Colonic mucosa (tissue), 4 donors: ENCODE data around the gene SLMAP. TPM values are rescaled to one million over a fixed set of nuclear protein-coding genes. Genes with fewer than 3 reads are reported as not detected.

ENCODE experiments used
- DNase-seq: peaks from one replicate; pipeline ENCODE4 v3.0.0-alpha.2; 2020
- H3K27ac ChIP-seq: fragments of 200-600 bp; one replicate; pipeline ENCODE4 v1.8.0; 2021
- H3K27me3 ChIP-seq: fragments of 200-600 bp; one replicate; pipeline ENCODE4 v1.8.0; 2021
- H3K36me3 ChIP-seq: fragments of 200-600 bp; one replicate; pipeline ENCODE4 v1.8.0; 2021
- H3K4me1 ChIP-seq: fragments of 200-600 bp; one replicate; pipeline ENCODE4 v1.8.0; 2021; ENCODE audit warnings: mild to moderate bottlenecking
- H3K4me3 ChIP-seq: fragments of 200-600 bp; one replicate; pipeline ENCODE4 v1.8.0; 2021
- H3K9ac ChIP-seq, 2 donors: one replicate each; pipeline ENCODE4 v1.7.0; 2013; ENCODE audit warnings: control low read depth in 2 of 2, low read depth in 2 of 2, low read length in 2 of 2
- H3K9me3 ChIP-seq: fragments of 200-600 bp; one replicate; pipeline ENCODE4 v1.8.0; 2021
- intact Hi-C: fragments of 100-400 bp; cut with DNase I; formaldehyde crosslinking; loops from one replicate; pipeline ENCODE4 v1.14.1; 2022
- total RNA-seq, 2 donors: library from RNA; stranded (reverse); fragmentation: NEBNext Ultra II Directional in 1 of 2; extraction: Animal tissue kit (Norgen Biotek cat#: 25700) in 1 of 2; gene quantifications; one replicate each; pipeline ENCODE4 v1.2.1, GENCODE V29; 2021
- TF ChIP-seq, protein P1 (sequence below): fragments of 200-600 bp; IDR thresholded peaks from one replicate; pipeline ENCODE4 v1.8.0; 2022; ENCODE audit warnings: antibody characterized with exemption, mild to moderate bottlenecking
- donor health status: healthy.
- donor health status: DM: no; HTN: no; CAD: no.
- donor health status: DM: no; HTN: no; CAD: no.

Gene SLMAP
- total RNA-seq, 2 donors from 2014 or later: 81.1 to 124 TPM

DNA sequence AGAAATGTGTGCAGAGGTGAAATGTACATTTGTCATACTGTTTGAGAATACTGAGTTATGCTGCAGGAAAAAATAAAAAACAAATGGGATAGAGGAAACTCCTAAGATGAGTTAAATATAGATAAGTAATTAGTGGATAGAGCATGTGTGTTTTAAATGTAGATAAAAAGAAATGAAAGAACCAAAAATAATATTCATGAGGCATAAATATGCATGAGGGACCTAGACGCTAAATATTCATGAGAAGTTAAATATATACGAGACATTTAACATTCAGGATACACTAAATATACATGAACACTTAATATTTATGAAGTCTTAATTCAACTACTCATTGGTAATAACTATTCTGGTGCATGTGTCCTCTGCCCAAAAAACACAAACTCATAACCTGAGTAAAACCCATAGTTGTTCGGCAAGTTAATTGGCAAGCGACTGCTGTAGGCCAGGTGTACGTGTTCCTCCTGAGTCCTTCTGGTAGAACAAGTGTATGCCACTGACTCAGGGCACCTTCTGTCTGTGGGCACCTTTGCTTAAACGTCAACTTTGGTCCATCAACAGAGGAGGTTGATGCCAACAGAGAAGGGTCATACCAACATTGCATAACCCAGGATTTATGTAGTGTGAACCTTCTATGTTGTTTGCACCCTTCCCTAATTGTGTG, 38.8 kb upstream of the SLMAP start:
- DNase-seq: no peak
- H3K9ac ChIP-seq: no peak overlapping the region
- H3K4me3 ChIP-seq: no peak overlapping the region
- H3K27ac ChIP-seq: no peak overlapping the region
- intact Hi-C loops: no loop called here
- no peaks in the 10 kb centered on the region for H3K36me3 ChIP-seq
- H3K4me1 ChIP-seq: no peaks in the 10 kb centered on the region
- no peaks in the 10 kb centered on the region for H3K9me3 ChIP-seq
- TF ChIP-seq, protein P1, sequence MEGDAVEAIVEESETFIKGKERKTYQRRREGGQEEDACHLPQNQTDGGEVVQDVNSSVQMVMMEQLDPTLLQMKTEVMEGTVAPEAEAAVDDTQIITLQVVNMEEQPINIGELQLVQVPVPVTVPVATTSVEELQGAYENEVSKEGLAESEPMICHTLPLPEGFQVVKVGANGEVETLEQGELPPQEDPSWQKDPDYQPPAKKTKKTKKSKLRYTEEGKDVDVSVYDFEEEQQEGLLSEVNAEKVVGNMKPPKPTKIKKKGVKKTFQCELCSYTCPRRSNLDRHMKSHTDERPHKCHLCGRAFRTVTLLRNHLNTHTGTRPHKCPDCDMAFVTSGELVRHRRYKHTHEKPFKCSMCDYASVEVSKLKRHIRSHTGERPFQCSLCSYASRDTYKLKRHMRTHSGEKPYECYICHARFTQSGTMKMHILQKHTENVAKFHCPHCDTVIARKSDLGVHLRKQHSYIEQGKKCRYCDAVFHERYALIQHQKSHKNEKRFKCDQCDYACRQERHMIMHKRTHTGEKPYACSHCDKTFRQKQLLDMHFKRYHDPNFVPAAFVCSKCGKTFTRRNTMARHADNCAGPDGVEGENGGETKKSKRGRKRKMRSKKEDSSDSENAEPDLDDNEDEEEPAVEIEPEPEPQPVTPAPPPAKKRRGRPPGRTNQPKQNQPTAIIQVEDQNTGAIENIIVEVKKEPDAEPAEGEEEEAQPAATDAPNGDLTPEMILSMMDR: no peak
- no peaks in the 10 kb centered on the region for H3K27me3 ChIP-seq

DNA sequence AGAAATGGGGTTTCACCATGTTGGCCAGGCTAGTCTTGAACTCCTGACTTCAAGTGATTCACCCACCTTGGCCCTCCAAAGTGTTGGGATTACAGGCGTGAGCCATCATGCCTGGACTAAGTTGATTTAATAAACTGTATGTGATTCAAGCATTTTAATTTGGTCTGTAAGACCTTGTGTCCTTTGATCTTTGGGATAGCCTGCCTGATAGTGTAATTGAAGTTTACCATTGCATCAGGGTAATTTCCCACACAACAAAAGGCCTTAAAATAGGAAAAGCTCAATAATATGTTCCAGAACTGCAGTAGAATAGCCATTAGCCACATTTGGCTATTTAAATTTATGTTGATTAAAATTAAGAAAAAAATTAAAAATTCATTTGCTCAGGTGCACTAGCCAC, 38.0 kb upstream of the SLMAP start:
- H3K36me3 ChIP-seq: no peaks in the 10 kb centered on the region
- H3K27me3 ChIP-seq: no peaks in the 10 kb centered on the region
- H3K9me3 ChIP-seq: no peaks in the 10 kb centered on the region
- TF ChIP-seq, protein P1: no peak
- intact Hi-C loops: no loop called here
- no peak overlapping the region for H3K9ac ChIP-seq
- H3K4me1 ChIP-seq: no peaks in the 10 kb centered on the region
- no peak overlapping the region for H3K4me3 ChIP-seq
- no peak overlapping the region for H3K27ac ChIP-seq
- no peak for DNase-seq

DNA sequence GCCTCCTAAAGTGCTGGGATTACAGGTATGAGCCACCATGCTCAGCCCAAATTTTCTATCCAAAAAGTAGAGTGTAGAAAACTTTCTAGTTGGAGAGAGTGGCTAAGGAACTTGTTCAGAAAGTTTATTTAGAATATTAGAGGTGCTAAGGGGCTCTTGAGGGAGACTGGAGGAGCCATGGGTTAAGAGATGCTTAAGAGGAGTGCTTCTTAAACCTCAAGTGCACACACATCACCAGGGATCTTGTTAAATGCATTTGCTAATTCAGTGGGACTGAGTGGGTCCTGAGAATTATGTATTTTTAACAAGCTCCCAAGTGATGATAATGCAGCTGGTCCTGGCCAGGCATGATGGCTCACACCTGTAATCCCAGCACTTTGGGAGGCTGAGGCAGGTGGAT, 29.7 kb upstream of the SLMAP start:
- TF ChIP-seq, protein P1: no peak
- Histone ChIP-seq H3K27me3 (no peaks in the 10 kb centered on the region), H3K27ac (no peak overlapping the region), H3K4me1 (no peaks in the 10 kb centered on the region), H3K36me3 (no peaks in the 10 kb centered on the region), H3K4me3 (no peak overlapping the region), H3K9me3 (no peaks in the 10 kb centered on the region), H3K9ac (no peak overlapping the region)
- no peak for DNase-seq
- intact Hi-C loops: no loop called here

DNA sequence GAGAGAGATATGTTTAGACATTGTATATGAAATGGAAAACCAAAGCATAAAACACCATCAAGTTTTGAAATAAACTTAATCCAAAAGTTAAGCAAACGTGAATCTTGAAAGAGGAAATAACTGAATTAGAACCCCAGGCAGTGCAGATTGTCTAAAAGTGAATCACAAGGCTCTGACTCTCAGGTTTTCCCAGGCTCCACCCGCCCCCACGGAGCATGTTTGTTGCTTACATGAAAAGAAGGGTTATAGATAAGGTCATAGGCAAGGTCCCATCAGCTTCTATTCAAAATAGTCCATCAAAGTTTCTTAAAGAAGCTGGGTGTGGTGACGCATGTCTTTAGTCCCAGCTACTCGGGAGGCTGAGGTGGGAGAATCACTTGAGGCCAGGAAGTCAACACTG, 29.0 kb upstream of the SLMAP start:
- Histone ChIP-seq H3K27ac (no peak overlapping the region), H3K27me3 (no peaks in the 10 kb centered on the region)
- intact Hi-C loops: no loop called here

DNA sequence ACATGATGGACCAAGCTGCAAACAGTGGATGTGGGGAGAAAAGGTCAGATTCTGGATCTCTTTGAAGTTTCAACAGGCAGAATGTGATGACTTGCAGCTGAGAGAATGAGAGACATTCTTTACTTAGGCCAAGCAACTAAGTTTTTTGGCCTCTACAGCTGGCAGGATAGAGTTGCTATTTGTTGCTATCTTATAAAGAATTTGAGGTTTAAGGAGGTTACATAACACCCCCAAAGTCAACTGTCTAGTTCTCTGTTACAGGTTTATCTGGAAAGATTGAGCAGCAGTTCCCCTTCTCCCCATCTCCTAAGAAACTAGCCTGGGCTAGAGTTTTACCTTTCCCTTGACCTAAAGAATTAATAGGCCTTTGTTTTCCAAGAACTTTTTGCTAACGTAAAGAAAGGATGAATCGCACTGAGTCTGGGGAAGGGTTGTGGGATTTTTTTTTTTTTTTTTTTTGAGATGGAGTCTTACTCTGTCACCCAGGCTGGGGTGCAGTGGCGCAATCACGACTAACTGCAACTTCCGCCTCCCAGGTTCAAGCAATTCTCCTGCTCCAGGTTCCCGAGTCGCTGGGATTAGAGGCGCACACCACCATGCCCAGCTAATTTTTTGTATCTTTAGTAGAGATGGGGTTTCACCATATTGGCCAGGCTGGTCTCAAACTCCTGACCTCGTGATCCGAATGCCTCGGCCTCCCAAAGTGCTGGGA, 26.6 kb upstream of the SLMAP start:
- no peak for DNase-seq
- intact Hi-C loops: no loop called here

More for the DNA sequence above, 29.0 kb upstream of the SLMAP start:
- Histone ChIP-seq H3K4me1 (no peaks in the 10 kb centered on the region), H3K9me3 (no peaks in the 10 kb centered on the region), H3K4me3 (no peak overlapping the region), H3K9ac (no peak overlapping the region), H3K36me3 (no peaks in the 10 kb centered on the region)
- DNase-seq: no peak
- TF ChIP-seq, protein P1: no peak

More for the DNA sequence above, 26.6 kb upstream of the SLMAP start:
- H3K27ac ChIP-seq: no peak overlapping the region
- no peaks in the 10 kb centered on the region for H3K27me3 ChIP-seq
- no peaks in the 10 kb centered on the region for H3K9me3 ChIP-seq
- no peaks in the 10 kb centered on the region for H3K4me1 ChIP-seq
- no peak overlapping the region for H3K9ac ChIP-seq
- TF ChIP-seq, protein P1: no peak
- no peaks in the 10 kb centered on the region for H3K36me3 ChIP-seq
- H3K4me3 ChIP-seq: no peak overlapping the region
